Measurements from ENCODE around the gene MACROD1.

GRCh38 chr11:63993100-63993499 is 172.8 kb downstream of the MACROD1 start:
- no peak for TF ChIP-seq EZH2 (IDR thresholded peaks at IDR 0.05; ENCODE audit: insufficient read depth, low read length)
- TF ChIP-seq, protein P1, sequence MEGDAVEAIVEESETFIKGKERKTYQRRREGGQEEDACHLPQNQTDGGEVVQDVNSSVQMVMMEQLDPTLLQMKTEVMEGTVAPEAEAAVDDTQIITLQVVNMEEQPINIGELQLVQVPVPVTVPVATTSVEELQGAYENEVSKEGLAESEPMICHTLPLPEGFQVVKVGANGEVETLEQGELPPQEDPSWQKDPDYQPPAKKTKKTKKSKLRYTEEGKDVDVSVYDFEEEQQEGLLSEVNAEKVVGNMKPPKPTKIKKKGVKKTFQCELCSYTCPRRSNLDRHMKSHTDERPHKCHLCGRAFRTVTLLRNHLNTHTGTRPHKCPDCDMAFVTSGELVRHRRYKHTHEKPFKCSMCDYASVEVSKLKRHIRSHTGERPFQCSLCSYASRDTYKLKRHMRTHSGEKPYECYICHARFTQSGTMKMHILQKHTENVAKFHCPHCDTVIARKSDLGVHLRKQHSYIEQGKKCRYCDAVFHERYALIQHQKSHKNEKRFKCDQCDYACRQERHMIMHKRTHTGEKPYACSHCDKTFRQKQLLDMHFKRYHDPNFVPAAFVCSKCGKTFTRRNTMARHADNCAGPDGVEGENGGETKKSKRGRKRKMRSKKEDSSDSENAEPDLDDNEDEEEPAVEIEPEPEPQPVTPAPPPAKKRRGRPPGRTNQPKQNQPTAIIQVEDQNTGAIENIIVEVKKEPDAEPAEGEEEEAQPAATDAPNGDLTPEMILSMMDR (IDR thresholded peaks at IDR 0.05; ENCODE audit: insufficient read depth, low read depth, low read length): no peak

All from astrocyte (in vitro differentiated cells and primary cell).